B cell (primary cell): ENCODE measurements around the gene MPHOSPH8.

Experiments
- CTCF ChIP-seq: fragments of 200-600 bp; IDR thresholded peaks from one replicate; pipeline ENCODE4 v1.8.0; 2022; ENCODE audit warnings: antibody characterized with exemption, mild to moderate bottlenecking
- EZH2 ChIP-seq: IDR thresholded peaks from 2 replicates; pipeline ENCODE4 v1.6.1; 2012; ENCODE audit warnings: borderline replicate concordance, low read depth, mild to moderate bottlenecking, moderate library complexity, low read length; ENCODE audit not compliant: insufficient read depth, poor library complexity, severe bottlenecking

DNA sequence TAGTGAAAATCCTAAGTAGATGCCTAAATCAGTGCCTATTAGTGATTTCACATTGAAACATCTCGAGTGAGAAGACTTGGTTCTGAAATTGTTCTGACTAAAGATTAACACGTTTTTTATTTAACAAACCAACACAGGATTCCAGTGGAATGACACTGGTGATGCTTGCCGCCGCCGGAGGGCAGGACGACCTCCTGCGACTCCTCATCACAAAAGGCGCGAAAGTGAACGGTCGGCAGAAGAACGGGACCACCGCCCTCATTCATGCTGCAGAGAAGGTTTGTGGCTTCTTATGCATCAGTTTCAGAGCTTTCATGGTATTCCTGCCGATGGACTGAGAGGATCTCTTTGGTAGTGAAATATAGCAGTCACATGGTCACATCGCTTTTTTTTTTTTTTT lies 28.1 kb downstream of the MPHOSPH8 start:
- TF ChIP-seq CTCF, result no peak
- no peak for TF ChIP-seq EZH2
